T-cell (primary cell): Measurements from ENCODE around the gene CNP. TPM values are rescaled to one million over a fixed set of nuclear protein-coding genes. Genes with fewer than 3 reads are reported as not detected.

Source experiments
- ATAC-seq, 4 experiments: fragments of 200-7000 bp in 3 of 4; fragments of 150-1000 bp in 1 of 4; cut with Tn5 transposase; replicated peaks in 1 of 4; 1 replicate in 3 of 4; 2 replicates in 1 of 4; pipeline ENCODE4 v1.10.0; 2021; ENCODE audit warnings: moderate library complexity in 3 of 4, mild to moderate bottlenecking in 2 of 4, moderate number of reproducible peaks in 1 of 4
- CTCF ChIA-PET, 2 donors: fragments of 300-600 bp; sonication (Branson Sonifier 250); formaldehyde crosslinking; loops; one replicate each; lab custom pipeline; 2022; ENCODE audit warnings: antibody characterized with exemption in 2 of 2; lab: Charles Lee
- POLR2A ChIA-PET, 2 donors: fragments of 300-600 bp; sonication (Branson Sonifier 250); formaldehyde crosslinking; loops; one replicate each; lab custom pipeline; 2022; ENCODE audit warnings: antibody characterized with exemption in 2 of 2; lab: Charles Lee
- DNase-seq, 35 experiments: peaks; one replicate each; pipeline versions ENCODE4 v3.0.0 to v3.0.0-alpha.2; 2013 to 2023
- H3K27ac ChIP-seq: one replicate; pipeline ENCODE4 v1.5.1; 2013; ENCODE audit warnings: low read length
- H3K27me3 ChIP-seq, 2 experiments: replicated peaks in 1 of 2; 1 replicate in 1 of 2; 2 replicates in 1 of 2; pipeline versions ENCODE4 v1.6.1 to v1.7.0; 2013; ENCODE audit warnings: low read length in 1 of 2, mixed read lengths in 1 of 2; ENCODE audit not compliant: control insufficient read depth in 2 of 2, insufficient read depth in 2 of 2; ENCODE audit errors: extremely low read depth in 1 of 2
- H3K36me3 ChIP-seq, 2 donors: 1 replicate in 1 of 2; 2 replicates in 1 of 2; pipeline versions ENCODE4 v1.6.1 to v1.7.0; 2013; ENCODE audit warnings: low read length in 1 of 2; ENCODE audit not compliant: control insufficient read depth in 2 of 2, insufficient read depth in 1 of 2; ENCODE audit errors: extremely low read depth in 1 of 2
- H3K4me1 ChIP-seq, 2 experiments: 1 replicate in 1 of 2; 2 replicates in 1 of 2; pipeline versions ENCODE4 v1.6.1 to v1.7.0; 2013; ENCODE audit warnings: low read length in 2 of 2, mixed read lengths in 1 of 2; ENCODE audit not compliant: insufficient read depth in 2 of 2, control insufficient read depth in 1 of 2; ENCODE audit errors: extremely low read depth in 1 of 2
- H3K4me3 ChIP-seq, 2 donors: 1 replicate in 1 of 2; 2 replicates in 1 of 2; pipeline versions ENCODE4 v1.5.1 to v1.7.0; 2013; ENCODE audit warnings: mild to moderate bottlenecking in 2 of 2, low read length in 1 of 2, moderate library complexity in 1 of 2; ENCODE audit not compliant: control insufficient read depth in 1 of 2; ENCODE audit errors: extremely low read depth in 1 of 2
- H3K9me3 ChIP-seq: 2 replicates; pipeline ENCODE4 v1.7.0; 2013
- H3K27ac Mint-ChIP-seq, 2 donors: one replicate each; pipeline ENCODE4 v1.8.0; 2020 to 2021; ENCODE audit warnings: mild to moderate bottlenecking in 2 of 2, mixed read lengths in 2 of 2
- H3K27me3 Mint-ChIP-seq, 2 donors: one replicate each; pipeline ENCODE4 v1.8.0; 2021 to 2022; ENCODE audit warnings: mixed read lengths in 2 of 2
- H3K36me3 Mint-ChIP-seq: one replicate; pipeline ENCODE4 v1.8.0; 2021; ENCODE audit warnings: mixed read lengths
- H3K4me1 Mint-ChIP-seq, 3 donors: one replicate each; pipeline ENCODE4 v1.8.0; 2020 to 2022; ENCODE audit warnings: mixed read lengths in 3 of 3, mild to moderate bottlenecking in 1 of 3
- H3K4me3 Mint-ChIP-seq, 3 donors: one replicate each; pipeline ENCODE4 v1.8.0; 2020 to 2022; ENCODE audit warnings: mild to moderate bottlenecking in 3 of 3, mixed read lengths in 3 of 3, moderate library complexity in 3 of 3
- H3K9me3 Mint-ChIP-seq, 3 donors: one replicate each; pipeline ENCODE4 v1.8.0; 2020 to 2022; ENCODE audit warnings: mixed read lengths in 3 of 3
- WGBS: methylation state at CpG from one replicate; pipeline ENCODE4 v1.1.5; 2013; ENCODE audit warnings: missing lambda C conversion rate; ENCODE audit not compliant: insufficient coverage; 5-methylcytosine and 5-hydroxymethylcytosine counted together
- total RNA-seq, 35 experiments: library from RNA in 6 of 35; stranded (reverse) in 6 of 35; fragments of 120-200 nt in 1 of 35; gene quantifications; one replicate each; pipeline versions ENCODE4 v1.2.1 to v1.2.4 and lab custom pipeline; 2013 to 2026

The CNP gene
- total RNA-seq, 5 donors from 2014 or later (not counting 1 experiment from before 2014, with no cell fraction given): 24.4 to 36.2 (median 34.3) TPM

DNA sequence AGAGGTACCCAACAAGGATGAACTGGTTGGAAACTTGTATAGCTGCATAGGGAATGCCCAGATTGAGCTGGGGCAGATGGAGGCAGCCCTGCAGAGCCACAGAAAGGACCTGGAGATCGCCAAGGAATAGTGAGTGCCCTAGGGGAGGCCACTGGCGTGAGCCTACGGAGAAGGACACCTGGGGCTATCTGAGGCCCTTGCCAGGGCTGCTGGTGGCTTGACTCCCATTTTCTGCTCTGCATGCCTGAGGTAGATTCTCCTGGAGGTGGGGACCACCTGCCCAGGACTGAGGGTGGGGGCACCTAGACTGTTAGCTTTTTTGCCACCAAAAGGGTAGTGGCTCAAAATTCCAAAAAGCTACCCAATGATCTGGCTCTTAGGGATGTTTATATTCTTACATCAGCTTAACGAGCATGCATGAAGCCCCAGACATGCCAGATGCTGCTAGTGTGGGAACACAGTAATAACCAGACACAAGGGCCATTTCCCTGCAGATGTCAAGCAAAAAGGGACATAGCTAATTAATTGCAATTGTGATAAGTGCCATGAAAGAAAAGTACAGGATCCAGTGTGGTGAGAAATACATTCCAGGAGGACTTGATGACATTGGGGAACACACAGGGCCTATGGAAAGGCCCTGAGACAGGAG is 27.4 kb upstream of the CNP start:
- DNase-seq (no peak), ATAC-seq (no peak)
- Histone ChIP-seq H3K4me3 (no peak overlapping the region), H3K36me3 (no peaks in the 10 kb centered on the region), H3K4me1 (no peaks in the 10 kb centered on the region), H3K27me3 (peaks cover 0 to 6% of the 10 kb centered on the region in 2 experiments), H3K27ac (no peak overlapping the region), H3K9me3 (no peaks in the 10 kb centered on the region)
- ChIA-PET POLR2A (interaction anchor here in 1 of 2 donors (1.1 kb wide), 1 partner anchor 9 kb away, joined by 3 read pairs; the partner anchor contains the start of gene ODAD4), CTCF (no interaction called here)
- 81% methylated on average over 3 of the region's 4 CpGs for WGBS
- no peak overlapping the region for H3K27ac Mint-ChIP-seq
- H3K9me3 Mint-ChIP-seq: no peaks in the 10 kb centered on the region
- no peak overlapping the region for H3K4me3 Mint-ChIP-seq
- no peaks in the 10 kb centered on the region for H3K4me1 Mint-ChIP-seq
- H3K36me3 Mint-ChIP-seq: no peaks in the 10 kb centered on the region
- H3K27me3 Mint-ChIP-seq: no peaks in the 10 kb centered on the region

GRCh38 chr17:41939693-41940090 is 26.9 kb upstream of the CNP start:
- H3K27me3 ChIP-seq: peaks cover 0 to 3% of the 10 kb centered on the region in 2 experiments
- no peaks in the 10 kb centered on the region for H3K4me1 ChIP-seq
- no peak overlapping the region for H3K4me3 Mint-ChIP-seq
- H3K9me3 Mint-ChIP-seq: no peaks in the 10 kb centered on the region
- no peak overlapping the region for H3K27ac Mint-ChIP-seq
- no peaks in the 10 kb centered on the region for H3K4me1 Mint-ChIP-seq
- DNase-seq: no peak
- ChIA-PET CTCF (no interaction called here), POLR2A (interaction anchor here in 1 of 2 donors (1.1 kb wide), 1 partner anchor 9 kb away, joined by 3 read pairs; the partner anchor contains the start of gene ODAD4)
- WGBS: 87% methylated on average over 3 of the region's 6 CpGs
- H3K27me3 Mint-ChIP-seq: no peaks in the 10 kb centered on the region
- H3K27ac ChIP-seq: no peak overlapping the region
- no peaks in the 10 kb centered on the region for H3K9me3 ChIP-seq
- no peaks in the 10 kb centered on the region for H3K36me3 ChIP-seq
- no peak for ATAC-seq
- H3K4me3 ChIP-seq: no peak overlapping the region
- no peaks in the 10 kb centered on the region for H3K36me3 Mint-ChIP-seq

DNA sequence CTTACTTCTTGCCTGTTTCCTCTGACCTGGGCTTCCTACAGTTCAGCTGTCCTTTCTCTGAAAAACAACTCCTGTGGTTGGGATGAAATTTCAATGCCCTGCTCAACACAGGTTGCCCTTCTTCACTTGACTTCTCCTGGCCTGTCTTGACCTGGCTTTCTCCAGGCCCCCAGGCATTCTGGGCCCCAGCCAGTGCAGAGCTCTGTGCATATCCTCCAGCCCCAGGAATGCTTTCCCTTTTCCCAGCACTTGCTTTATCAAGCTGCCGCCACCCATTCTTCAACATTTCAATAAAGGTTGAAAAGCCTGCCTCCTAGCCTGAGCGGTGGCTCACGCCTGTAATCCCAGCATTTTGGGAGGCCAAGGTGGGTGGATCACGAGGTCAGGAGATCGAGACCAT is 25.4 kb upstream of the CNP start:
- CTCF ChIA-PET: interaction anchor here in 1 of 2 donors (0.7 kb wide), 1 partner anchor 8 kb away, joined by 3 read pairs; no protein-coding TSS in a partner anchor
- DNase-seq (no peak), ATAC-seq (no peak)
- Histone ChIP-seq H3K4me1 (no peaks in the 10 kb centered on the region), H3K27me3 (peaks cover 0 to 2% of the 10 kb centered on the region in 2 experiments), H3K4me3 (no peak overlapping the region), H3K36me3 (no peaks in the 10 kb centered on the region), H3K27ac (no peak overlapping the region), H3K9me3 (no peaks in the 10 kb centered on the region)
- Mint-ChIP-seq H3K36me3 (no peaks in the 10 kb centered on the region), H3K9me3 (no peaks in the 10 kb centered on the region), H3K4me1 (no peaks in the 10 kb centered on the region), H3K4me3 (no peak overlapping the region), H3K27me3 (no peaks in the 10 kb centered on the region), H3K27ac (no peak overlapping the region)
- WGBS: no CpG with 5 or more reads among the region's 5 CpGs
- POLR2A ChIA-PET: interaction anchor here in 1 of 2 donors (0.6 kb wide), 1 partner anchor 268 kb away, joined by 3 read pairs; no protein-coding TSS in a partner anchor

- H3K36me3 ChIP-seq: no peaks in the 10 kb centered on the region
- 93% methylated on average over 3 of the region's 8 CpGs for WGBS
- Mint-ChIP-seq H3K27me3 (no peaks in the 10 kb centered on the region), H3K9me3 (no peaks in the 10 kb centered on the region), H3K36me3 (no peaks in the 10 kb centered on the region), H3K4me1 (no peaks in the 10 kb centered on the region), H3K27ac (no peak overlapping the region), H3K4me3 (no peak overlapping the region)
- no peak overlapping the region for H3K4me3 ChIP-seq
- POLR2A ChIA-PET: no interaction called here
- no peaks in the 10 kb centered on the region for H3K27me3 ChIP-seq
- no peaks in the 10 kb centered on the region for H3K9me3 ChIP-seq
- ATAC-seq (no peak), DNase-seq (no peak)
- H3K4me1 ChIP-seq: no peaks in the 10 kb centered on the region
- no peak overlapping the region for H3K27ac ChIP-seq
- CTCF ChIA-PET: no interaction called here
Measured at GRCh38 chr17:41942626-41943373, 23.8 kb upstream of the CNP start.

GRCh38 chr17:41943492-41943891 is 23.1 kb upstream of the CNP start:
- Histone ChIP-seq H3K9me3 (no peaks in the 10 kb centered on the region), H3K27me3 (no peaks in the 10 kb centered on the region), H3K27ac (no peak overlapping the region), H3K4me1 (no peaks in the 10 kb centered on the region), H3K4me3 (no peak overlapping the region), H3K36me3 (no peaks in the 10 kb centered on the region)
- ATAC-seq (no peak), DNase-seq (no peak)
- Mint-ChIP-seq H3K36me3 (no peaks in the 10 kb centered on the region), H3K4me1 (no peaks in the 10 kb centered on the region), H3K27me3 (no peaks in the 10 kb centered on the region), H3K4me3 (no peak overlapping the region), H3K27ac (no peak overlapping the region), H3K9me3 (no peaks in the 10 kb centered on the region)
- 96% methylated on average over 3 of the region's 3 CpGs for WGBS
- POLR2A ChIA-PET: no interaction called here
- CTCF ChIA-PET: no interaction called here

DNA sequence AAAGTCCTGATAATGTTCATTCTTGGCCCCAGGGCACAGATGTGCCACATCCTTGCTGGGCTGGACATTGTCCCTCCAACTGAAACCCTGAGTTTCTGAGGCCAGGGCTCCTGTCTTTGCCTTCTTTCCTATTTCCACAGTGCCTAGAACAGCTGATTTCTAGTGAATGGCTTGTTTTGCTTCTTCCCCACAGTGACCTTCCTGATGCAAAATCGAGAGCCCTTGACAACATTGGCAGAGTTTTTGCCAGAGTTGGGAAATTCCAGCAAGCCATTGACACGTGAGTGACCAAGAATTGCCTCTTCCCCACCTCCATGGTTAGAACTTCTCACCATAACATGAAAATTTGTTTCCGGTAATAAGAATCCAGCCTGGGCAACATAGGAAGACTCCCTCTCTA is 21.7 kb upstream of the CNP start:
- no peaks in the 10 kb centered on the region for H3K9me3 ChIP-seq
- ChIA-PET POLR2A (no interaction called here), CTCF (no interaction called here)
- no peak overlapping the region for H3K27ac ChIP-seq
- WGBS: 43% methylated on average over 1 of the region's 3 CpGs
- H3K4me1 ChIP-seq: no peaks in the 10 kb centered on the region
- ATAC-seq: no peak
- H3K27me3 Mint-ChIP-seq: no peaks in the 10 kb centered on the region
- no peaks in the 10 kb centered on the region for H3K27me3 ChIP-seq
- DNase-seq: no peak
- H3K27ac Mint-ChIP-seq: no peak overlapping the region
- H3K4me3 ChIP-seq: no peak overlapping the region
- no peaks in the 10 kb centered on the region for H3K9me3 Mint-ChIP-seq
- no peaks in the 10 kb centered on the region for H3K36me3 ChIP-seq
- no peaks in the 10 kb centered on the region for H3K4me1 Mint-ChIP-seq
- H3K4me3 Mint-ChIP-seq: no peak overlapping the region
- H3K36me3 Mint-ChIP-seq: no peaks in the 10 kb centered on the region
